Omental fat pad (tissue), 4 donors: ENCODE data around the gene CD8B2. TPM values are rescaled to one million over a fixed set of nuclear protein-coding genes. Genes with fewer than 3 reads are reported as not detected.
"Not testable (repeated sequence)": the region's sequence is repeated elsewhere in the genome, so short reads cannot be mapped to it uniquely, and the experiment has no call there.

Experiments
- ATAC-seq: fragments of 150-250 bp; one replicate; pipeline ENCODE4 v1.9.1; 2016; ENCODE audit warnings: mild to moderate bottlenecking, moderate library complexity; ENCODE audit not compliant: low FRiP score
- DNase-seq: peaks from one replicate; pipeline ENCODE4 v3.0.0-alpha.2; 2019; ENCODE audit warnings: low spot score
- CTCF ChIP-seq, 3 donors: fragments of 450-650 bp; IDR thresholded peaks; one replicate each; pipeline ENCODE4 v1.5.1; 2016 to 2017; ENCODE audit warnings: antibody characterized with exemption in 3 of 3, mild to moderate bottlenecking in 3 of 3, moderate library complexity in 2 of 3
- total RNA-seq, 4 donors: library from RNA; depleted of rRNA; stranded (reverse); fragments of >200 nt; gene quantifications; one replicate each; pipeline ENCODE4 v1.1.0, GENCODE V29; 2016

CD8B2 gene
- total RNA-seq, 4 donors from 2014 or later, result not detected

GRCh38 chr2:106560773-106561172 is 73.6 kb downstream of the CD8B2 start:
- ATAC-seq (no peak), DNase-seq (no peak)
- no peak for TF ChIP-seq CTCF (IDR thresholded peaks at IDR 0.05)

- TF ChIP-seq CTCF (IDR thresholded peaks at IDR 0.05), result no peak
- DNase-seq, result no peak
- no peak for ATAC-seq
Measured at GRCh38 chr2:106561356-106561755, 74.2 kb downstream of the CD8B2 start.

- DNase-seq (no peak), ATAC-seq (no peak)
- TF ChIP-seq CTCF (IDR thresholded peaks at IDR 0.05), result no peak
Measured at GRCh38 chr2:106561803-106562202, 74.6 kb downstream of the CD8B2 start.

GRCh38 chr2:106562268-106563186 is 75.4 kb downstream of the CD8B2 start:
- no peak for TF ChIP-seq CTCF (IDR thresholded peaks at IDR 0.05)
- DNase-seq, result no peak
- ATAC-seq, result peak; percentile 28

GRCh38 chr2:106563195-106563594 is 76.0 kb downstream of the CD8B2 start:
- no peak for TF ChIP-seq CTCF (IDR thresholded peaks at IDR 0.05)
- DNase-seq (no peak), ATAC-seq (no peak)

GRCh38 chr2:106565599-106565998 is 78.4 kb downstream of the CD8B2 start:
- ATAC-seq, result no peak
- no peak for TF ChIP-seq CTCF (IDR thresholded peaks at IDR 0.05)

GRCh38 chr2:106566050-106566449 is 78.9 kb downstream of the CD8B2 start:
- no peak for TF ChIP-seq CTCF (IDR thresholded peaks at IDR 0.05)
- no peak for DNase-seq
- no peak for ATAC-seq

More at GRCh38 chr2:106565599-106565998, 78.4 kb downstream of the CD8B2 start:
- no peak for DNase-seq

GRCh38 chr2:106566484-106566883 is 79.3 kb downstream of the CD8B2 start:
- ATAC-seq, DNase-seq: not testable (repeated sequence)
